ENCODE data around the gene GPR55.

GPR55 gene

GRCh38 chr2:230863031-230863430 is 62.0 kb downstream of the GPR55 start:
- H3K9me2 ChIP-seq (replicated peaks; ENCODE audit: insufficient read depth, low read length) = no peaks in the 10 kb centered on the region
- no peaks in the 10 kb centered on the region for H3K36me3 ChIP-seq (replicated peaks; ENCODE audit: insufficient read depth, low read length)
- no peaks in the 10 kb centered on the region for H3K27me3 ChIP-seq (replicated peaks; ENCODE audit: insufficient read depth, low read length)
- no peaks in the 10 kb centered on the region for H3K9me3 ChIP-seq (replicated peaks; ENCODE audit: insufficient read depth, low read length)
- H3K79me2 ChIP-seq (ENCODE audit: low read length) = peaks cover 36% of the 10 kb centered on the region
- peaks cover 27% of the 10 kb centered on the region for H3F3A ChIP-seq (ENCODE audit: insufficient read depth, low read length)
- H4K20me1 ChIP-seq (ENCODE audit: insufficient read depth, low read length) = no peaks in the 10 kb centered on the region
- TF ChIP-seq, protein P1, sequence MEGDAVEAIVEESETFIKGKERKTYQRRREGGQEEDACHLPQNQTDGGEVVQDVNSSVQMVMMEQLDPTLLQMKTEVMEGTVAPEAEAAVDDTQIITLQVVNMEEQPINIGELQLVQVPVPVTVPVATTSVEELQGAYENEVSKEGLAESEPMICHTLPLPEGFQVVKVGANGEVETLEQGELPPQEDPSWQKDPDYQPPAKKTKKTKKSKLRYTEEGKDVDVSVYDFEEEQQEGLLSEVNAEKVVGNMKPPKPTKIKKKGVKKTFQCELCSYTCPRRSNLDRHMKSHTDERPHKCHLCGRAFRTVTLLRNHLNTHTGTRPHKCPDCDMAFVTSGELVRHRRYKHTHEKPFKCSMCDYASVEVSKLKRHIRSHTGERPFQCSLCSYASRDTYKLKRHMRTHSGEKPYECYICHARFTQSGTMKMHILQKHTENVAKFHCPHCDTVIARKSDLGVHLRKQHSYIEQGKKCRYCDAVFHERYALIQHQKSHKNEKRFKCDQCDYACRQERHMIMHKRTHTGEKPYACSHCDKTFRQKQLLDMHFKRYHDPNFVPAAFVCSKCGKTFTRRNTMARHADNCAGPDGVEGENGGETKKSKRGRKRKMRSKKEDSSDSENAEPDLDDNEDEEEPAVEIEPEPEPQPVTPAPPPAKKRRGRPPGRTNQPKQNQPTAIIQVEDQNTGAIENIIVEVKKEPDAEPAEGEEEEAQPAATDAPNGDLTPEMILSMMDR (IDR thresholded peaks at IDR 0.05; ENCODE audit: low read length) = no peak
- no peak for TF ChIP-seq EZH2phosphoT487 (IDR thresholded peaks at IDR 0.05; ENCODE audit: low read length)
- TF ChIP-seq EZH2 (optimal IDR thresholded peaks at IDR 0.05; ENCODE audit: low read depth, low read length) = no peak
- no peak overlapping the region for H3K9ac ChIP-seq (ENCODE audit: low read length)
- H2AFZ ChIP-seq (ENCODE audit: low read length) = no peak overlapping the region
- no peak overlapping the region for H3K4me3 ChIP-seq (ENCODE audit: low read length)
- H3K4me2 ChIP-seq (ENCODE audit: low read depth, low read length) = no peak overlapping the region
- peaks cover 16% of the 10 kb centered on the region for H3K4me1 ChIP-seq (ENCODE audit: low read length)
- no peak for DNase-seq
- no peak overlapping the region for H3K27ac ChIP-seq (ENCODE audit: low read length)

- H3F3A ChIP-seq (ENCODE audit: insufficient read depth, low read length) = peaks cover 19% of the 10 kb centered on the region
- peaks cover 30% of the 10 kb centered on the region for H3K79me2 ChIP-seq (ENCODE audit: low read length)
- H3K4me2 ChIP-seq (ENCODE audit: low read depth, low read length) = no peak overlapping the region
- no peak overlapping the region for H3K4me3 ChIP-seq (ENCODE audit: low read length)
- TF ChIP-seq EZH2phosphoT487 (IDR thresholded peaks at IDR 0.05; ENCODE audit: low read length) (no peak), EZH2 (optimal IDR thresholded peaks at IDR 0.05; ENCODE audit: low read depth, low read length) (no peak)
- TF ChIP-seq, protein P1 (IDR thresholded peaks at IDR 0.05; ENCODE audit: low read length) = no peak
- H3K27ac ChIP-seq (ENCODE audit: low read length) = no peak overlapping the region; the same call in 1 of the 2 replicates
- H2AFZ ChIP-seq (ENCODE audit: low read length) = no peak overlapping the region
- H3K9me3 ChIP-seq (replicated peaks; ENCODE audit: insufficient read depth, low read length) = no peaks in the 10 kb centered on the region
- no peaks in the 10 kb centered on the region for H4K20me1 ChIP-seq (ENCODE audit: insufficient read depth, low read length)
- H3K4me1 ChIP-seq (ENCODE audit: low read length) = peaks cover 16% of the 10 kb centered on the region
- no peak overlapping the region for H3K9ac ChIP-seq (ENCODE audit: low read length)
- H3K27me3 ChIP-seq (replicated peaks; ENCODE audit: insufficient read depth, low read length) = no peaks in the 10 kb centered on the region
- no peak for DNase-seq
- no peaks in the 10 kb centered on the region for H3K9me2 ChIP-seq (replicated peaks; ENCODE audit: insufficient read depth, low read length)
- H3K36me3 ChIP-seq (replicated peaks; ENCODE audit: insufficient read depth, low read length) = no peaks in the 10 kb centered on the region
These were observed 62.8 kb downstream of the GPR55 start for GRCh38 chr2:230862292-230862691.

DNA sequence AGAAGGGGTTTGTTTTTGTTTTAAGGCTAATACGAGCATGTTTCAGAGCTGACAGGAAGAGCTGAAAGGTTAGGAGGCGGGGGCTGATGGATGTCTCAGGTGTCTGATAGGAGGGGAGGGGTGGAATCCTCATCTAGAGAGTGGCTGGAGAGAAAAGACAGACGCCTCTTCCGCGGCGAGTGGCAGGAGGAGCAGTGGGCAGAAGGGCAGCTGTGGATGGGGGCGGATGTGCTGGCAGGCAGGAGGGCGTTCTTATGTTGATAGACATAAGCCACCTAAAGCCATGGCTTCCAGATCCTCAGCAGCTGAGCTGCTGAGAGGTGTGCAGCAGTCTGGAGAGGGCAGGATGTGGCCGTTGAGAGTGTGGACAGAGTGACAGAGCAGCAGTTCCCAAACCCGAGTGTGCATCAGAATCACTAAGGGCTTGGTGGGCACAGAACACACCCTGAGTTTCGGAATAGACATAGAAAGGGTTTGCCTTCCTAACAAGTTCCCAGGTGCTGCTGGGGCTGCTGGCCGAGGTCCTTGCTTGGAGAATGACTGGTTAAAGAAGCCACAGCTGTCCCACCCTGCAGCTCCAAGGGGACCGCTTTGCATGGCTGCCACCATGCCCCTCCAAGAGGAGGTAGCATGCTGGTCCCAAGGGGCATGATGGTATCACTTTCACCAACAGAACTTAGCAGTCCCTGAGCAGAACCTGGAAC is 63.3 kb downstream of the GPR55 start:
- H3K4me2 ChIP-seq (ENCODE audit: low read depth, low read length) = peak overlapping the region; percentile 83
- H3F3A ChIP-seq (ENCODE audit: insufficient read depth, low read length) = peaks cover 14% of the 10 kb centered on the region
- H3K9ac ChIP-seq (ENCODE audit: low read length) = peak overlapping the region; percentile 24; the same call in 1 of the 2 replicates
- peak overlapping the region; percentile 83 for H2AFZ ChIP-seq (ENCODE audit: low read length)
- TF ChIP-seq, protein P1 (IDR thresholded peaks at IDR 0.05; ENCODE audit: low read length) = no peak
- no peak for TF ChIP-seq EZH2 (optimal IDR thresholded peaks at IDR 0.05; ENCODE audit: low read depth, low read length)
- no peak for TF ChIP-seq EZH2phosphoT487 (IDR thresholded peaks at IDR 0.05; ENCODE audit: low read length)
- no peaks in the 10 kb centered on the region for H3K27me3 ChIP-seq (replicated peaks; ENCODE audit: insufficient read depth, low read length)
- DNase-seq = peak; percentile 80
- H4K20me1 ChIP-seq (ENCODE audit: insufficient read depth, low read length) = no peaks in the 10 kb centered on the region
- H3K9me2 ChIP-seq (replicated peaks; ENCODE audit: insufficient read depth, low read length) = no peaks in the 10 kb centered on the region
- no peaks in the 10 kb centered on the region for H3K36me3 ChIP-seq (replicated peaks; ENCODE audit: insufficient read depth, low read length)
- peaks cover 13% of the 10 kb centered on the region for H3K4me1 ChIP-seq (ENCODE audit: low read length)
- peaks cover 24% of the 10 kb centered on the region for H3K79me2 ChIP-seq (ENCODE audit: low read length)
- peak overlapping the region; percentile 27; the same call in 1 of the 2 replicates for H3K4me3 ChIP-seq (ENCODE audit: low read length)
- peak overlapping the region; percentile 23; the same call in 1 of the 2 replicates for H3K27ac ChIP-seq (ENCODE audit: low read length)
- no peaks in the 10 kb centered on the region for H3K9me3 ChIP-seq (replicated peaks; ENCODE audit: insufficient read depth, low read length)
